WI38 (cell line): ENCODE data around the gene GUCA2A.

Source experiments
- H3K4me3 ChIP-seq: 2 replicates; pipeline ENCODE4 v1.5.1; 2011; ENCODE audit warnings: low read depth, mild to moderate bottlenecking, control low read depth, low read length
- TF ChIP-seq, protein P1 (sequence below): IDR thresholded peaks from 2 replicates; pipeline ENCODE4 v1.5.1; 2012; ENCODE audit warnings: low read depth, mild to moderate bottlenecking, control low read depth, low read length

GUCA2A gene

DNA sequence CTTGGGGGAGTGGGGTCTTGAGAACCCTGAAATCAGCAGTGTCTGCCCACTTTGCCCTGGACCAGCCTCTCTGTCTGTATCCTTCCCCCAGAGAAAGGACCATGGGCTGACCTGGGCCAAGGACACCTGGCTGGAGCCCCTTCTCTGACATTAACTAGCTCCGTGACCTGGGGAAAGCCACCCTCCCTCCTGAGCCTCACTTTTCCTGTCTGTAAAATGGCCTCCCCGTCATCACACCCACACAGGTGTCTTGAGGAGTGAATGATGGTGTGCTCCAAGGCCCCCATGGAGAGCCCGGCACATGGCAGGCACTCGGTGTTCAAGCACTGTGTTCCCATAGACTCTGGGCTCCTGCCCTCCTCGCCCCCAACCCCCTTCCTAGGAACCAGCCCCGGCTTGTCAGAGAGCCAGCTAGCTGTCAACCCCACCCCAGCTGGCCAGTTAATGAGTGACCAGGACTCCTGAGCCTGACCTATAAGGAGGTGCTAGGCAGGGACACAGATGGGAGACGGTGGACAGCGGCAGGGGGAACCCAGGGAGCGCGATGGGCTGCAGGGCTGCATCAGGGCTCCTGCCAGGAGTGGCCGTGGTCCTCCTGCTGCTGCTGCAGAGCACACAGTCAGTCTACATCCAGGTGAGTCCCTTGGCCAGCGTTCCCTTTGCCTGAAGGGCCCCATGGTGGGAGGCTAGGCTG, 11.5 kb downstream of the GUCA2A start, which contains the start of gene GUCA2B:
Gene GUCA2B (plus strand): TSS at position 504 of the 694 bp plus-strand sequence. CDS start 41 bp downstream, at position 545.
- no peak within 1 kb of the TSS for H3K4me3 ChIP-seq
- TF ChIP-seq, protein P1, sequence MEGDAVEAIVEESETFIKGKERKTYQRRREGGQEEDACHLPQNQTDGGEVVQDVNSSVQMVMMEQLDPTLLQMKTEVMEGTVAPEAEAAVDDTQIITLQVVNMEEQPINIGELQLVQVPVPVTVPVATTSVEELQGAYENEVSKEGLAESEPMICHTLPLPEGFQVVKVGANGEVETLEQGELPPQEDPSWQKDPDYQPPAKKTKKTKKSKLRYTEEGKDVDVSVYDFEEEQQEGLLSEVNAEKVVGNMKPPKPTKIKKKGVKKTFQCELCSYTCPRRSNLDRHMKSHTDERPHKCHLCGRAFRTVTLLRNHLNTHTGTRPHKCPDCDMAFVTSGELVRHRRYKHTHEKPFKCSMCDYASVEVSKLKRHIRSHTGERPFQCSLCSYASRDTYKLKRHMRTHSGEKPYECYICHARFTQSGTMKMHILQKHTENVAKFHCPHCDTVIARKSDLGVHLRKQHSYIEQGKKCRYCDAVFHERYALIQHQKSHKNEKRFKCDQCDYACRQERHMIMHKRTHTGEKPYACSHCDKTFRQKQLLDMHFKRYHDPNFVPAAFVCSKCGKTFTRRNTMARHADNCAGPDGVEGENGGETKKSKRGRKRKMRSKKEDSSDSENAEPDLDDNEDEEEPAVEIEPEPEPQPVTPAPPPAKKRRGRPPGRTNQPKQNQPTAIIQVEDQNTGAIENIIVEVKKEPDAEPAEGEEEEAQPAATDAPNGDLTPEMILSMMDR, result no peak

DNA sequence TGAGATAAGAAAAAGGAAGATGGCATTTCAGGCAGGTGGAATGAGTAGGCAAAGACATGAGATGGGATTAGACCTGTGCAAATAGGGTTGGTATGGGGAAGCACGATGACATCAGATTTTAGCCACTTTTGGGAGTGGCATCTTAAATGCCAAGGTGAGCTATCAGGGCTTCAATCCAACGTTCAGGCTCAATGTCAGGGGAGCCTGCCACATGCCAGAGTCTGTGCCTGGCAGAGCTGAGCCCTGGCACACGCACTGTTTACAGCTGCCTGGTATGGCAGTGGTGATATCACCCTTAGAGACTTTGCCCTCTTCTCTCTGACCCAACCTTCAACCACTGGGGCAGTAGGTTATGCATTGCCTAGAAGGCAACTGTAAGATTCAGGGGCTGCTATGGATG, 12.4 kb downstream of the GUCA2A start:
- TF ChIP-seq, protein P1, result no peak
- H3K4me3 ChIP-seq, result no peak overlapping the region

DNA sequence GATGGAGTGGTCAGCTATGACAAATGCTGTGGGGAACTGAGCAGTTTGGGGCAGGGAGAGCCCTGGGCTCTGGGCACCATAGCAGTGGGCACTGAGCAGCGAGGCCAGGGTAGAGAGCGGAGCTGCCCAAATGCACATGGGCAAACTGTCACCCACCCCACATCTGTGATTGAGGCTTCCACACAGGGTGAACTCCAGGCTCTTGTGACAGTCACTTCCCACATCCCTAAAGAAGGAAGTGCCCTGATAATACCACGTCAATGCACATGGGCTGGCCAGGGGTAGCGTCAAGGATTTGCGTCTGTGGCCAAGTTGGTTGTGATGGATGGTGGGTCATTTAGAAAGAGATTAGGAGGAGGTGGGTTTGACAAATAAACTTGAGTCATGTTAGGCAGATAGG, 13.9 kb downstream of the GUCA2A start:
- TF ChIP-seq, protein P1, result no peak
- no peak overlapping the region for H3K4me3 ChIP-seq

DNA sequence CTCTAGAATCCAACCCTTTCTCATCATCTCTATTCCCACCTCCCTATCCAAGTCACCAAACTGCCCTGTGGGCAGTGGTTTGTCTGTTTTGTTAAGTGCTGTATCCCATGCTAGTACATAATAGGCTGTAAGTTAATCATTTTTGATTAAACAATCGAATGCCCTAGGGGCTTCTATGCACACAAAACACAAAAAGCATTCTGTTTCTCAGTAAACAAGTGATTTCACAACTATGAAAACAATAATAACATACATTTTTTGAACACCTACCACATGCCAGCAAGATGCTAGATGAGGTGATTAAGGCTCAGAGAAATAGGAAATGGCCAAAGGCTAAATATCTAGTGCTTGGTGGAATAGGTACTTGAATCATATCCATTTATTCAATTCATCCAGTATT, 16.4 kb downstream of the GUCA2A start:
- no peak overlapping the region for H3K4me3 ChIP-seq
- TF ChIP-seq, protein P1, result no peak

DNA sequence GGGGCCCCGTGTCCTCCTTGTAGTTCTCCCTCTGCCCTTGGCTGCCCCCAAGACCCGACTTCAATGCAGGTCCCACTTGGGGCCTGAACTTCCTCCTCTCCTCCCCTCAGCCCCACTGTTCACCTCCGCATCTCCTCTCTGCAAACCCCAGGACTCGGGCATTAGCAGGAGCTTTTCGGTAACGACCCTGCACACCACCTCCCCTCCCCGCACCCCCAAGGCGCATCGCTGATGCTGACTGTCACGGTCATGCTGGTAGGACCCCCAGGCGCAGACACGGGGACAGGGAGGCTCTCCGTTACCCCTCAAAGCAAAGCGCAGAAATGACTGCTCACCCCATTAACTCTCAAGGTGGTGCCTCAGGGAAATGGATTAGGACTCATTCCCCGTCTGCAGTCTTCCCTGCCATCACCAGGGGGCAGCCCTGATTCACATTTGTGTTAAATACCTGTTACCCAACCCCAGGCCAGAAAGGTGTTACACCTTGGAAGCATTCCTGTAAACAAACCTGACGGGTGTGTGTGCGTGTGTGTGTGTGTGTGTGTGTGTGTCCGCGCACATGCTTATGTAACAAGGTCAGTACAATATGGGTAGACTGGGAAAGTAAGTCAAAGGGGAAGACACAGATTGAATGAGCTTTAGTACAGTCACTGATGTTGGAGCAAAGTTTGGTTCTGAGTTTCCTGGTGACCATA, 17.8 kb downstream of the GUCA2A start:
- TF ChIP-seq, protein P1, result peak; percentile 84
- no peak overlapping the region for H3K4me3 ChIP-seq

DNA sequence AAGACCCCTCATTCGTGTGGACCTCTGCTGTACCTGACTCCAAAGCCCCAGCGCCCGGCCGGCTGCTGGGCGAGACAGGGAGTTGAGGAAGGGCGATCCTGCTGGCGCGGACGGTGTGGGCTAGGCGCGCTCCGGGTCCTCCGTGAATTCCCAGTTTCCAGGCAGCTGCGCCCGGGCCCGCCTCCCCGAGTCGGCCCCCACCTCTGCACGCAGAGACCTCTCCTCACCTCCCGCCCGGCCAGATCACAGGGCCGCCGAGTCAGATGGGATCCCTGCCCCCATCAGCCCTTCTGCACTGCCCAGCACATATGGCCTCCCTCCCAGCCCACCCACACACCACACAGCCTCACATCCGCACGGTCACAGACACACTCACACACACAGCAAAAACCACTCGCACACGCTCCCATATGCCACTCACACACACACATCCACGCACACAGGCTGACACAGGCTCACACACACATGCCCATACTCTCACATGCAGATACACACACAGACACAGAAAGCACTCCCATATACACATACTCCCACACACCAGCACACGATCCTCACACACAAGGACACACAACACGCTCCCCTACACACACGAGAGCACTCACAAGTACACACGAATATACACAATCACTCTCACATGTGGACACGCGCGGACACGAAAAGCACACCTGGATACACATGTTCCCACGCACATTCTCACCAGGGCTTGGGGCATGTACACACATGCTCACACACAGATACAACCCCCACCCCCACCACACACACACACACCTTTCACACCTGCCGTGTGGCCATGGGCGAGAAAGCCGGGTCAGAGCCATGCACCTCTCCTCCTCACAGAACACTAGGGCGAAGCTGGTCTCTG, 18.6 kb downstream of the GUCA2A start:
- TF ChIP-seq, protein P1, result no peak
- H3K4me3 ChIP-seq, result no peak overlapping the region
